ENCODE measurements around the gene RNF225.
"Not testable (repeated sequence)": the region's sequence is repeated elsewhere in the genome, so short reads cannot be mapped to it uniquely, and the experiment has no call there.

RNF225 gene

DNA sequence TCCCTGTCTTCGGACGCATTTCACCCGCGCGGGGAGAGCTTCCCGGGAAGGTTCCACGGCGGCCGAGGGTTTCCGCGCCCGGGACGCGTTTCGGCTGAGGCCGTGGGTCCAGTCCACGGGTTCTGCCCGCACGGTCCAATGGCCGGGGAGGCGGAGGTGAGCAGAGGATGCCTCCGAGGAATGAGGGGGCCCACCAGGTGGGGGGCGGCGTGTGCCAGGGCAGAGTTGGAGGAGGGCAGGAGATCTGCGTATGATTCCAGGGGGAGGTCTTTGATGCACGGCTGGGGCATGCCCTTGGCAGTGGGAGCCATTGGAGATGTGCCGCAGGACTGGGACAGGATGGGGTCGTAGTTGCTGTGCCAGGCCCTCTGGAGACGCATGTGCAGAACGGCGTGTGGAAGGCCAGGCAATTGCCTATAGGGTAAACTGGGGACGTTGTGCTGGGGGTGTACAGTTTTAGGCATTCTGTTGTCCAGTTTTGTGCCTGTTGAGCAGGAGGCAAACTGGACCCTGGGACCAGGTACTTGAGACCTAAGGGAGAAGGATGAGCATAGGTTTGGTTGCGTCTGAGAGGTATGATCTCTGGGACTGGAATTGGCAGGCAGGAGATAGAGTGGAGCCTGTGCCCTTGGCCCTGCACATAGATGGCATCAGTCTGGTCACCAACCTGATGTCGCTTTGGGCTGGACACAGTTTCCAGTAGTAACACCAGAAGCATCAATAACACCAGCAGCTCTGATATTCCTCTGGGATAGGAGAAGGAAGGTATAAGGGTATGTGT lies 13.7 kb downstream of the RNF225 start:
- no peak for DNase-seq

DNA sequence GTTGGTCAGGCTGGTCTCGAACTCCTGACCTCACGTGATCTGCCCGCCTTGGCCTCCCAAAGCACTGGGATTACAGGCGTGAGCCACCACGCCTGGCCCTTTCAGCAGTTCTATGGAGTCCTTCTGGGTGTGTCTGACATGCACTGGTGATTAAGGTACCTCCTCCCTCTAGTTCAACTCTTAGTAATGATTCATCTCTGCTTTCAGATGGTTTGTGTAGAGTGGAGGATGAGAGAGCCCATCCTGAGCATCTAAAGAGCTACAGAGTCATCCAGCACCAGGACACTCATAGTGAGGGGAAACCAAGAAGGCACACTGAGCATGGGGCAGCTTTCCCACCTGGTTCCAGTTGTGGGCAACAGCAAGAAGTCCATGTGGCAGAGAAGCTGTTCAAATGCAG lies 21.1 kb downstream of the RNF225 start:
- DNase-seq = no peak

- no peak for DNase-seq
These were observed 21.6 kb downstream of the RNF225 start for GRCh38 chr19:58417071-58417470.

GRCh38 chr19:58428617-58429016 lies 33.2 kb downstream of the RNF225 start:
- DNase-seq = no peak

GRCh38 chr19:58429745-58430144 lies 34.3 kb downstream of the RNF225 start:
- no peak for DNase-seq

DNA sequence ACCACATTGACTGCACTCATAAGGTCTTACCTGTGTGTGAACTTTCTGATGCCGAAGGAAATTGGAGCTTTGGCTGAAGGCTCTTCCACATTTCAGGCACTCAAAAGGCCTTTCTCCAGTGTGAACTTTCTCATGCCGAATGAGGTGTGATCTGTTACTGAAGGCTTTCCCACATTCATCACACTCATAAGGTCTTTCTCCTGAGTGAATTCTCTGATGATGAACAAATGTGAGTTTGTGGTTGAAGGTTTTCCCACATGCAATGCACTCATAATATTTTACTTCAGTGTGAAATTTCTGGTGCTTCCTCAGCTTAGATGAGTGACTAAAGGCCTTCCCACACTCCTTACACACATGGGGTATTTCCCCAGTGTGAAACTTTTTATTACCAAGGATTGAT lies 38.8 kb downstream of the RNF225 start:
- no peak for DNase-seq

GRCh38 chr19:58439576-58440554 lies 44.4 kb downstream of the RNF225 start, which contains the start of gene ZNF132:
Gene ZNF132 (minus strand): TSS chr19:58440153. CDS start chr19:58439821, 332 bp downstream.
- DNase-seq = peak; percentile 90

- no peak for DNase-seq
These were observed 45.1 kb downstream of the RNF225 start for GRCh38 chr19:58440556-58440955.

GRCh38 chr19:58442986-58443385 lies 47.5 kb downstream of the RNF225 start:
- not testable (repeated sequence) for DNase-seq

All from activated CD4-positive, alpha-beta T cell treated with anti-CD3 and anti-CD28 coated beads for 1 hour (primary cell).